Coronary artery (tissue), 2 donors: ENCODE results near the gene LIN54.
"Not testable (repeated sequence)": the region's sequence is repeated elsewhere in the genome, so short reads cannot be mapped to it uniquely, and the experiment has no call there.

Source experiments
- DNase-seq: peaks from one replicate; pipeline ENCODE4 v3.0.0-alpha.2; 2017; ENCODE audit warnings: low spot score
- H3K27ac ChIP-seq, 2 donors: fragments of 200-600 bp; sonication (generic); one replicate each; pipeline ENCODE4 v1.5.1; 2016 to 2019
- H3K4me3 ChIP-seq: fragments of 200-600 bp; sonication (generic); 2 replicates; pipeline ENCODE4 v1.5.1; 2016; ENCODE audit warnings: mild to moderate bottlenecking, moderate library complexity
- CTCF ChIP-seq: fragments of 200-600 bp; sonication (generic); IDR thresholded peaks from one replicate; pipeline ENCODE4 v1.5.1; 2019; ENCODE audit warnings: antibody characterized with exemption

The LIN54 gene

GRCh38 chr4:83010522-83011318, at the start of gene LIN54:
Gene LIN54 (minus strand): TSS chr4:83010823. CDS start chr4:82984844, 25,979 bp downstream.
- Histone ChIP-seq H3K27ac (peak within 1 kb of the TSS; percentile 71 to 94), H3K4me3 (peak within 1 kb of the TSS; percentile 91)
- DNase-seq = peak; percentile 92
- TF ChIP-seq CTCF = no peak

GRCh38 chr4:83054928-83055327, 44.3 kb upstream of the LIN54 start:
- no peak overlapping the region for H3K27ac ChIP-seq
- TF ChIP-seq CTCF = no peak
- no peak overlapping the region for H3K4me3 ChIP-seq
- no peak for DNase-seq

- not testable (repeated sequence) for DNase-seq, H3K4me3 ChIP-seq, H3K27ac ChIP-seq
Observed at GRCh38 chr4:83048781-83049180, 38.2 kb upstream of the LIN54 start.

- DNase-seq = no peak
- TF ChIP-seq CTCF = no peak
- Histone ChIP-seq H3K27ac (no peak overlapping the region), H3K4me3 (no peak overlapping the region)
Observed at GRCh38 chr4:83046693-83047473, 36.3 kb upstream of the LIN54 start.

GRCh38 chr4:83043801-83044407, 33.3 kb upstream of the LIN54 start:
- TF ChIP-seq CTCF = no peak
- DNase-seq = no peak
- H3K27ac ChIP-seq = no peak overlapping the region
- no peak overlapping the region for H3K4me3 ChIP-seq

GRCh38 chr4:83043157-83043556, 32.5 kb upstream of the LIN54 start:
- not testable (repeated sequence) for H3K27ac ChIP-seq, H3K4me3 ChIP-seq, DNase-seq

- TF ChIP-seq CTCF = no peak
- Histone ChIP-seq H3K27ac (no peak overlapping the region), H3K4me3 (no peak overlapping the region)
- DNase-seq = no peak
Observed at GRCh38 chr4:83040269-83040668, 29.6 kb upstream of the LIN54 start.
